ENCODE results near the gene DSG1.
"Not testable (repeated sequence)": the region's sequence is repeated elsewhere in the genome, so short reads cannot be mapped to it uniquely, and the experiment has no call there.

DSG1 gene

DNA sequence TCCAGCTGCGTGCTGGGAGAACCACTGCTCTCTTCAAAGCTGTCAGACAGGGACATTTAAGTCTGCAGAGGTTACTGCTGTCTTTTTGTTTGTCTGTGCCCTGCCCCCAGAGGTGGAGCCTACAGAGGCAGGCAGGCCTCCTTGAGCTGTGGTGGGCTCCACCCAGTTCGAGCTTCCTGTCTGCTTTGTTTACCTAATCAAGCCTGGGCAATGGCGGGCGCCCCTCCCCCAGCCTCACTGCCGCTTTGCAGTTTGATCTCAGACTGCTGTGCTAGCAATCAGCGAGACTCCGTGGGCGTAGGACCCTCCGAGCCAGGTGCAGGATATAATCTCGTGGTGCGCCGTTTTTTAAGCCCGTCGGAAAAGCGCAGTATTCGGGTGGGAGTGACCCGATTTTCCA lies 35.4 kb downstream of the DSG1 start:
- not testable (repeated sequence) for DNase-seq

DNA sequence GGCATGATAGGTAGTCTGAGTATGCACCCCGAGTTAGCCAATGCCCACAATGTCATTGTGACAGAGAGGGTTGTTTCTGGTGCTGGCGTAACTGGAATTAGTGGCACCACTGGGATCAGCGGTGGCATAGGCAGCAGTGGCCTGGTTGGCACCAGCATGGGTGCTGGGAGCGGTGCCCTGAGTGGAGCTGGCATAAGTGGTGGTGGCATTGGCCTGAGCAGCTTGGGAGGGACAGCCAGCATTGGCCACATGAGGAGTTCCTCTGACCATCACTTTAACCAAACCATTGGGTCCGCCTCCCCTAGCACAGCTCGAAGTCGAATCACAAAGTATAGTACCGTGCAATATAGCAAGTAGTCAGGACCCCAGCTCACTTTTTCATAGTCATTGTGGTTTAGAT lies 37.0 kb downstream of the DSG1 start:
- no peak for DNase-seq

DNA sequence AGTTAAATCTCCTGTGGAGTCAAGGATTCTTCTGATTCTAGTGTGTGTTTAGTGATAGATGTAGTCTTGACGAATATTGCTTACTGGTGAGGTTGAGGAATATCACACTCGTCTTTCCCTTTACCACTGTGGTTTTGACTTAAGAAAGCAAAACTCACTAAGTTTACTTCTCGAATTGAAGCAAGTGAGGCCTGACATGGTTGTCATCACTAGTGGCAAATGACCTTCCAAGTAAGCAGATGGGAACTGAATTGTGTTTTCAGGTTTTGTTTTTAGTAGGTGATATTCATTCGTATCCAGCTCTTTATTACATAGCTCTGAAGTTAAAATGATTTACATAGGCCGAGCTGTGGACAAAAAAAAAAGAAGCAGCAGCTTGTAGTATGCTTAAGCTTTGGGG lies 38.1 kb downstream of the DSG1 start:
- no peak for DNase-seq

DNA sequence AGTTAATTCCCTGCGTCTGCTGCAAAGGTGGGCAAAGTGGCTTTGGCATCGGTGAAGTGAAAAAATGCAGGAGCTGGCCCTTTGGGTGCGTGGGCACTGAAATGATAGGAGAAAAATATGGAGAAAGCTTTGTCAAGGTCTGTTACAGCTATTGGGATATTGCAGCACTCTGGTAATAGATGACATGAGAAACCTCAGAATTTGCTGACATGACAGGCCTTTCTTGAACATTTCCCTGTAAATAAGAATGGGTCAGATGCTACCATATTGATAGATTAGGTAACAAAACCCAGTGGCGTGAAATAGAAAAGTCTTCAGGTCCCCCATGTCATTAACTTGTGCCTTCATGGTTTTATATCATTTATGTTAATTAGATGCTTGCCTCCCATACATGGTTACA lies 46.2 kb downstream of the DSG1 start:
- DNase-seq: no peak

DNA sequence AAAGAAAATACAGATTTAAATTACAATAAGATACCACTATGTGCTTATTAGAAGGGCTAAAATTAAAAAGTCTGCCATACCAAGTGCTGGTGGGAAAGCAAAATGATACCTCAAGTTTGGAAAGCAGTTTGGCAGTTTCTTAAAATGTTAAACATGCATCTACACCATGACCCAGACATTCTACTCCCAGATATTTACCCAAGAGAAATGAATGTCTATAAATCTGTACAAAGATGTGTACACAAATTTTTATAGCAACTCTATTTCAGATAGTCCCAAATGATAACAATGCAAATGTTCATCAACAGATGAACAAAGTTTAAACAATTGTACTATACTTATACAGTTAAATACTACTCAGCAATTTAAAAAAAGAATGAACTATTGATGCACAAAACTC lies 51.5 kb downstream of the DSG1 start:
- DNase-seq: no peak

DNA sequence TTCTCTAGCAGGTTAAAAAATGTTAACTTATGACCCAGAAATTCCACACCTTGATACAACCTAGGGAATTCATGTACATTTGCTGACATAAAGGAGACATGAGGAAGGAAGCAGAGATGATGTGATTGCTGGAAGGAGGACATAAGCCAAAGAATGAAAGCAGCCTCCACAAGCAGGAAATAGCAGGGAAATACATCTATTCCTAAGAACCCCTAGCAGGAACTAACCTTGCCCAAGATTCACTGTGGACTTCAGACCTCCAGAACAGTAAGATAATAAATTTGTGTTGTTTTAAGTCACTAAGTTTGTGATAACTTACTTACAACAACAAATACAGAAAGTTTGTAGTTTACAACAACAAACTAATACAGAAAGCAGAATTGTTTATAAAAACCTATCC lies 54.0 kb downstream of the DSG1 start:
- no peak for DNase-seq

DNA sequence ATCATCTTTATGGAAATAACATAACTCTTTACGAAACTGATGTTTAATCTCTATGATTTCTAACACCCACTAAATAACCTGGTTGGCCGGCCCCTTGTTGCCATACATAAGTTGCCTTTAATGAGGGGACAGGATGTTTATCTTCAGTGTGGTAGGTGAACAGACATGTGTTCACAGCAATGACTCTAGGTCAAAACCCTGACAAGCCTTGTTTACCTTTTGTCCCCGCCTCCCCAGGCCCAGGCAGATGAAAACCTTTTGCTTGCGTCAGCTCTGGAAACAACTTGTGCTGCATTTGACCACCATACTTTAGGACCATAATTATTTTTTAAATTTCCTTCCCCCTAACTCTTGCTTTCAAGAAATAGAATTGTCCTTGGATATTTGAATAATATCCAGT lies 55.7 kb downstream of the DSG1 start:
- no peak for DNase-seq

DNA sequence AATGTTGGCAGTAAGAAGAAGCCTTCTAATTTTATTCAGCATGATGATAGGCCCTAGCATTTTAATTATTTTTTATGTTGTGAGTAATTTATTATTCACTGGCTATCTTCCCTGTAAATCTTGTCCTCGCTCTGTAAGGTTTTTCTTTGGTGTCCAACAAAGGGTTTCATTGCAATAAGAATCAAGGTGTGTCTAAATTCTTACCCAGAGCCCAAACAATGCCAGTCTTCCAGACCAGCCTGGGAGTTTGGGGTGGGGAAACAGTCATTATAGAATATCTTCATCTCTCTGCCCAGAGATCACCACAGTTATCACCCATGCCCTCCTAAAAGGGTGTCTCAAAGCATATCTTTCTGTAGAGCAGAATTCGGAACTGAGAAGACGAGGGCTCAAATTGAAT lies 58.5 kb downstream of the DSG1 start, which contains the start of gene DSG4:
TSS of gene DSG4 (plus strand) at position 301 of the 400 bp plus-strand sequence. CDS start 135 bp downstream, outside the sequence.
- no peak for DNase-seq

DNA sequence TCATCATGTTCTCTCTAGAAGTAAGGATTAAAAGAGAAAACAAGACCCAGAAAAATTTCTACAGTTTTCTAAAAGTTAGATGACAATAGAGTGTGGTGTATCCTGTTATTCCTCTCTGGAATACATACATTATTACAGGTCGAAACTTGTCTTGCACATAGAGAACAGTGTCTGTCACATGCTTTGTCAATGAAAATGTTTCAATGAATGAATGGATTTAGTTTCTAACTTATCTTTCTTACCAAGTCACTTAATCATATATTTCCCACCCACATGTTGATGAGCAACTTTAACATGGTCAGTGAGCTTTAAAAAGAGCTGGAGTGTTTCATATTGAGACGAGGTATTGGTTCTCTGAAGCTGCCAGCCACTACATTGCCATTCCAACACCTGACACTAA lies 63.0 kb downstream of the DSG1 start:
- no peak for DNase-seq

DNA sequence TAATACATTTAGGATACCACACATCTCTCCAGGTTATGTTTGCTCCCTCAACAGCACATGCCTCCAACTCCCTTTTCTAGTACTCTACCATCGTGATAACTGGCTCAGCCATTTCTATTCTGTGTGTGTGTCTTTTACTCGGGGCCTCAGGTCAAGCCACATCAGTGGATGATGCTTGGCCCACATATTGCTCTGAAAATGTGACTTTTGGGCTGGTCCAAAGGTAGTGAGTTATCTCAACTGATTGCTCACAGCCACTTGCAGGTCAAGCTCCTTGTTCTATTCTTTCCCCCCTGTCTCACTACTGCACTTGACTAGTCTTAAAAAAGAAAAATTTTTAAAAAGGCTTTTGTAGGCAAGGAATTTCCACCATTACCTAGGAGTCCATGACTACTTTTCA lies 64.1 kb downstream of the DSG1 start:
- DNase-seq: no peak

DNA sequence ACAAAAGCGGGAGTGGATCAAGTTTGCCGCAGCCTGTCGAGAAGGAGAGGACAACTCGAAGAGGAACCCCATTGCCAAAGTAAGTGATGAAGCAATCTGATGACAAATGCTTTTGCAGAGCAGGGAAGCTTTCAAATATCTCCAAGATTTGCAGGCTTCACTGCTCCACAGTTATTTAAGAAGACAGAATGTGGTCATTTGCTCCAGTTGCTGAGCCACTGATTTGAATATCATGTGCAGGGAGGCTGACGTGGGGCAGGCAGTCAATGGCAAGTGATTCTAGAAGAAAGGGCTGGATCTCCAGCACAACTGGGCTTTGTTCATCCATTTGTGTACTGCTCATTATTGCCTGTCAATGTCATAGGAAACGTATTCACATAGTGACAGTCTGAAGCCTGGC lies 68.8 kb downstream of the DSG1 start:
- no peak for DNase-seq

DNA sequence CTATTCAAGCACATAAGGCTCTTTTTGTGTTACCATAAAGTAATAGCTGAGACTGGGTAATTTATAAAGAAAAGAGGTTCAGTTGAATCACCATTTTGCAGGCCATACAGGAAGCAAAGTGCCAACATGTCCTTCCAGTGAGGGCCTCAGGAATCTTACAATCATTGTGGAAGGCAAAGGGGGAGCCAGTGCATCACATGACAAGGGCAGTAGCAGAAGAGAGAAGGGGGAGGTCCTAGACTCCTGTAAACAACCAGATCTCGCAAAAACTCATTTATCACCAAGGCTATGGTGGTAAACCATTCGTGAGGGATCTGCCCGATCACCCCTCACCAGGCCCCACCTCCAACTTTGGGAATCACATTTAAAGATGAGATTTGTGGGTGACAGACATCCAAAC lies 75.3 kb downstream of the DSG1 start:
- no peak for DNase-seq

DNA sequence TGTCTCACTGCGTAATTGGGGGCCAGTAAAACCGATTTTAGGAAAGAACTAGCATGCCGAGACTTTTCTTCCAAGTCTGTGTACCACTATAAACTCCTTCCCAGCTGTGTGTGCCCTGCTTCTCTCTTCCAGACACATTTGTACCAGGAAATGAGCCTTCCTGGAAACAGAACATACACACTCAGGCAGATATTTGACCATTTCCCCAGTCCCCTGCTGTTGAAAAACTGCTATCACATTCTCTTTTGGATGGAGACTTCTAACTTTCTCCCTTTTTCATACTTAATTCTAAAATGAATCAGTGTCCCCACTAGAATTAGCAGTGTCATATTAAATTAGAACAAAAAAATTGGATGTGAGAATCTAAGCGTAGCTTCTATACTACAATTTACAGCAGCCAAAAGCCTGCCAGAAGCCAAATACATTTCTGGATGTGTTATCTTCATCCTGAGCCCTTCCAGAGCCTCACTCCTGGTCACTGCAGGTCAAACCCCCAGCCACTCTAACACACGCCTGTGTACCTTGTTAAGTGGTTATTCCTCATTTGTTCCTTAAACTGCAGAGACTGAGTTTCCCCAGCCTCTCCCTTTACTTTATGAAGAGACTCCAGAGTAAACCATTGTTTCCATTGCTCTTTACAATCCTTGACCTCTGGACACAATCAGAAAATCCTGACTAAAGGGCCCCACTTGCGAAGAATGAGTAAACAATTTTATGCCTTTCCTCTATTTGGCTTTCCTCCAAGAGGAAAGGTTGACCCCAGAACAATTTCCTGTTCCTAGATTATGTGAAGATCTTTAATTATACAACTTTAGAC lies 79.0 kb downstream of the DSG1 start:
- DNase-seq: no peak

DNA sequence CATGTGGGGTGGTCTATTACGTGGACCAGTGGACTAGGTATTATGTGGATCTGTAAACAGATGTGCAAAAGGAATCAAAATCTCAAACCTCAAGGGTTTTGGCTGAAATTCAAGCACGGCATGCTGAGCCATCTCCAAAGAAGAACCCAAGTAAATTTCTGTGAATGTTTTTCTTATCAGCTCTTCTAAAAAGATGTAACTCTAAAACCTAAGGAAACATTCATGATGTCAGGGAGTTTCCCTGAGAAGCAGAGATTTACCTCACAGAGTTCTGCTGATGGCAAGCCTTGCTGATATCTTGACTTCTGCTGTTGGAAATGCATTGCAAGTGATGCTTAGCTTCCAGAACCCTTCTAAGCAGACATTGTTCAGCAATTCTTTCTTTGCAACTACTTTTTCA lies 80.2 kb downstream of the DSG1 start:
- no peak for DNase-seq

DNA sequence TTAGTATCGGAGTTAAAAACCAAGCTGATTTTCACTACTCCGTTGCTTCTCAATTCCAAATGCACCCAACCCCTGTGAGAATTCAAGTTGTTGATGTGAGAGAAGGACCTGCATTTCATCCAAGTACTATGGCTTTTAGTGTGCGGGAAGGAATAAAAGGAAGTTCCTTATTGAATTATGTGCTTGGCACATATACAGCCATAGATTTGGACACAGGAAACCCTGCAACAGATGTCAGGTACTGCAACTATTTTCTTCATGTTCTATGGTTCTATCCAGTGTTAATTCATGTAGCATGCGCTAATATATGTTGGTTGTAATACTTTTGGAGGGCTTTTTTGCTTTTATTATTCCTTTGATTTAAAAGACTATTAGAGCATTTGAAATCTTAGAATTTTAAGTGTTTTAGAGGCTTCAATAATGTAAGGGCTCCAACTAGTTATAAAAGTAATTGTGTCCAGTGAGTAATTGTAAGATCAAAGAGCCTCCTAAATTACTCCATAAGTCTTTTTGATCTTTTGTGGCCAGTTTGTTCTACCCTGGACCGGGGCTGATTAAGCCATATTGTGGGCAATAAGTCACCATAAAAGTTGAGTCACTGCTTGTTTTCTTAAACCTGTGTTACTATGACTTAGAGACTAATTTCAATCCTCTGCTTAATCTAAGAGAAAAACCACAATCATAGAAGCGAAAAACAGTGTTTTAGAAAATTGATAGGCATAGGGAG lies 81.5 kb downstream of the DSG1 start:
- DNase-seq: peak in 1 of 4 experiments; percentile 5

DNA sequence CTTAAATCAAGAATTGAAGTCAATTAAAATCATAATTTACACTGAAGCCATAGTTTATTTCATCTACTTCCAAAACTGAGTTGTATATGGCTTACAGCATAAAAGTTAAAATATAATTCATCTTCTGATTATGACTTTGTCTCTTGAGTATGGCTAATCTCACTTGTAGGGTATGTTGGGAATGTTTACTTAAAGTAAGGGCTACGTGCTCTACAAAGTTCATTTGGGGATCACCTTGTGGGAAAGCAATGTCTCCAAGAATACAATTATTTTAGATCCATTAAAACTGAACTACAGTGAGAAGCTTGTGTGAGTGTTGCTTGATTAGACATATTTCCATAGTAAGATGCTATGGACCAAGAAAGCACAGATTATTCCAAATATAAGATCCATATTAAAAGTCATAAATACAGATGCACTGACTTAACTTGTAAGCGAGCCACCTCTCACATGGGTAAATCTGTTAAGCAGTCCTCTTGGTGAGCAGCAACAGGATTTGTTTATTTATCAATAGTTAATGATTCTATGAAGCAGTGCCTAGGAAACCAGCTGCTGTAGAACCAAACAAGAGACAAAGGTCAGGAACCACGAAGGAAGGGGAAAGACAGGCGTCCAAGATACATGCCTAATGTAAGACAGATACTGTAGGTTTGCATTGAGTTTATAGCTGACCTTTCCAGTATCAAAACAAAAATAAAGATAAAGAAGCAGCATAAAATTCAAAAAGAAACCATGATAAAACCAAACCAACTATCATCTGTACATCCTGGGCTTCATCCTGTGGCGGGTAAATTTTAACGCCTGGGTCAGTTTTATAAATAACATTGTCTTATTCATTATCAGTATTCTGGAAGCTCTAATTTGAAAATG lies 83.4 kb downstream of the DSG1 start:
- no peak for DNase-seq

DNA sequence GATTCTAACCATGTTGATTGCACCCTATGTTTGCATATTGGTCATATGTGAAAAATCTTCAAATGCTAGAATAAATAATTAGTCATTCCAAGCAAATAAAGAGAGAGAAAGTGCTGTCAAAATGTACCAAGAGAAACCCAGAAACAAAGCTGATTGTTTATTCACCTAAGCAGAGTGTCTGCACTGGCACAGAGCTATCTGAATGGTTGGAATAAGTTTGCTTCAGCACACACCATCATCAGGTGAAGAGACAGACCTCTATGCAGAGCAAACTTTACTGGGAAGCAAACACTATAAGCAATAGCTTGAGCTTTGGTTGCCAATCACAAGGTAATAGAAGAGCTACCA lies 84.0 kb downstream of the DSG1 start:
- no peak for DNase-seq

DNA sequence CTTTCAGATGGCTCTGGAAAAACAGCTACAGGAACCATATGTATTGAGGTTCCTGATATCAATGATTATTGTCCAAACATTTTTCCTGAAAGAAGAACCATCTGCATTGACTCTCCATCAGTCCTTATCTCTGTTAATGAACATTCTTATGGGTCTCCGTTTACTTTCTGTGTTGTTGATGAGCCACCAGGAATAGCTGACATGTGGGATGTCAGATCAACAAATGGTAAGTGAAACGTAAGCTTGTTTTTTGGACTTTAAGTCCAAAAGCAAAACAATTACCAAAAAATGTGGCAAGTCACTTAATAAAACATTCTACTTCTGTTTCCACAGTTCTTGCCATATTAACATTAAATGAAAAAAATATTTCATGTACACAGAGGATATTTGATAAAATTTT lies 85.4 kb downstream of the DSG1 start:
- DNase-seq: no peak
